NCI-H2227 (cell line): Measurements from ENCODE around the gene CCDC13.

Experiments
- DNase-seq: peaks from one replicate; lab custom pipeline; 2025; ENCODE audit not compliant: unreplicated experiment; lab: John Stamatoyannopoulos, UW

CCDC13 gene

GRCh38 chr3:42755681-42756578, 17.1 kb downstream of the CCDC13 start:
- DNase-seq: peak; percentile 27

- no peak for DNase-seq
Measured at GRCh38 chr3:42753757-42754156, 19.3 kb downstream of the CCDC13 start.

DNA sequence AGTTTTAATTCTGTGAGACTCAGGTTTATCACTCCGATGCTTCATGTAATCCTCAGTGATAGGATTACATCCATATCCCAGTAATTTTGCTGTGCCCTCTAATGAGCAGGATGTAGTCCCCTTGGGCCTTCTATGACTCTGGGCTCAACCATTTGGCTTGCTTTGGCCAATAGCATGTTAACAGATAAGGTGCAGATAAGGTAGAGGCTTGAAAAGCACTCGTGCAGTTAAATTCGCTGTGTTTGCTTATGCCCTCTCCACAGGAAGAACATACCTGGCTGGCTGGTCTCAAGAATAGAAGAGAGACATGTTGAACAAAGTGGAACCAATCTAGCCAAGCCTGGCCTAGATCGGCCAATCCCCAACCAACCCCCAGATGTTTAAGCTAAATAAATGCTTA, 20.1 kb downstream of the CCDC13 start:
- no peak for DNase-seq

GRCh38 chr3:42752441-42752840, 20.6 kb downstream of the CCDC13 start:
- DNase-seq: no peak

GRCh38 chr3:42751609-42752008, 21.4 kb downstream of the CCDC13 start:
- no peak for DNase-seq

- DNase-seq: no peak
Measured at GRCh38 chr3:42750834-42751233, 22.2 kb downstream of the CCDC13 start.

DNA sequence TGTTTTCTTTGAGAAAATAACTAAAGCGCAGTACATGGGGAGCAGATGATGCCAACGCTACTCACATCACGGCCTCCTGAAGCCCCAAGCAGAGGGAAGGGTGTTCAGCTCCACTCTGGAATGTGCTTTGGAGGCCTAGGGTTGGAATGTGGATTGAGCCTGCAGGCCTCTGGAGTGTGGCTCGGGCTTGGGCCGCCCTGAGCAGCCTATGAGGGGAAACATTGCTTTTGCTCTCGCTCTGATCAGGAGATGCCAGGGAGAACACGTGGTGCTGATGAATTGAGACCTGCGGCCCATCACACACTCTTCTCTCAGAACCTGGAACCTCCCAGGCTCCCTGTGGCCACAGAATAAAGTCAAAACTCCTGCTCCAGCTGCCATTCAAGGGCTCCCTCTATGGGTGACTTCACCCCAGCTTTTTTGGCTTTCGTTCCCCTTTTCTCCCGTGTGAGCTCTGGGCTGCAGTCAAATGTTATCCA, 23.3 kb downstream of the CCDC13 start:
- no peak for DNase-seq

GRCh38 chr3:42749025-42749752, 23.9 kb downstream of the CCDC13 start:
- no peak for DNase-seq

DNA sequence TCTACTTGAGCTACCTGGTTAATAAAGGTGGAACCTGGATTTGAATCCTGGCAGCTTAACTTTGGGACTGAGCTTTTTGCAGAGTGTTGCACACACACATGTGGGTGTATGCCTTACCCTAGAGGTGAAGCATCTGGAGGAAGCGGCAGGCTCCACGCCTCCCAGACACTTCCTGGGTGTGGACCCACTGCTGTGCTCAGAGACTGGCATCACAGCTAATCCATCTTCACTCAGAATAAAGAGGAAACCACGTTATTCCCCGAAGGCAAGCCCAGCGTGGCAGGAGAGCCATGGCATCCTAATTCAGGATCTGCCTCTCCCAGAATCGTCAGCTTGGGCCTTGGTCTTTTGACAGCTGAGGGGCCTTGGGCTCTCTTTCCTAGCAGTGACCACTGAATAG, 25.5 kb downstream of the CCDC13 start:
- no peak for DNase-seq

- no peak for DNase-seq
Measured at GRCh38 chr3:42746455-42747450, 26.3 kb downstream of the CCDC13 start.

DNA sequence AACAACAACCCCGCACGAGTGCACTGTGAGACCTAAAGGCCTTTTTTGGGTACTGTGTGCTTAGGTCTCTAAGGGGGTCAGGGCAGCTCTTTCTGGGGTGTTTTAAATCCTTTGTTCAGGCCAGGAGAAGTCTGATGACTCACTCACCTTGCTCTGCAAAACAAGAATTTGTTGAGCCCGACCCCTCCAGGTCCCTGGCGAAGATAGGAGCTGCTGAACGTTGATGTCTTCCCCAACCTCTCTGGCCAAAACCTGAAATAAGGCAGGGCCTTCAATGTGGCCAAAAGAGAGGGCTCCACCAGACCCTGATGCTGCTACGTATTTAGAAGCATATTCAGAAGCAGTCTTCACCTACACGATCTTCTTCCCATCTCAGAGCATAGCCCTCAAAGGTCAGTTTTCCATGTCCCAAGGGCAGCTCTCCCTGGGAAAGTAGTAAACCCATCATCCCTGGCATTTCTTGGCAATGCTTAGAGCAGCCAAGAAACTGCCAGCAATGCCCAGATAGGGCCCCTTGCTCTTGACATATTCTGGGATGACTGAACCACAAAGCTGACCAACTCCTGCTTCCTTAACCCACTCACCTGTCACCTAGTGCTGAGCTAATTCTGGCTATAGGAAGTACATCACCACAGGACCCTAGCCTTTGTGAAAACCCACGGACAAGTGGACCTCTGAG, 27.1 kb downstream of the CCDC13 start:
- no peak for DNase-seq

GRCh38 chr3:42745291-42745745, 27.7 kb downstream of the CCDC13 start:
- no peak for DNase-seq

DNA sequence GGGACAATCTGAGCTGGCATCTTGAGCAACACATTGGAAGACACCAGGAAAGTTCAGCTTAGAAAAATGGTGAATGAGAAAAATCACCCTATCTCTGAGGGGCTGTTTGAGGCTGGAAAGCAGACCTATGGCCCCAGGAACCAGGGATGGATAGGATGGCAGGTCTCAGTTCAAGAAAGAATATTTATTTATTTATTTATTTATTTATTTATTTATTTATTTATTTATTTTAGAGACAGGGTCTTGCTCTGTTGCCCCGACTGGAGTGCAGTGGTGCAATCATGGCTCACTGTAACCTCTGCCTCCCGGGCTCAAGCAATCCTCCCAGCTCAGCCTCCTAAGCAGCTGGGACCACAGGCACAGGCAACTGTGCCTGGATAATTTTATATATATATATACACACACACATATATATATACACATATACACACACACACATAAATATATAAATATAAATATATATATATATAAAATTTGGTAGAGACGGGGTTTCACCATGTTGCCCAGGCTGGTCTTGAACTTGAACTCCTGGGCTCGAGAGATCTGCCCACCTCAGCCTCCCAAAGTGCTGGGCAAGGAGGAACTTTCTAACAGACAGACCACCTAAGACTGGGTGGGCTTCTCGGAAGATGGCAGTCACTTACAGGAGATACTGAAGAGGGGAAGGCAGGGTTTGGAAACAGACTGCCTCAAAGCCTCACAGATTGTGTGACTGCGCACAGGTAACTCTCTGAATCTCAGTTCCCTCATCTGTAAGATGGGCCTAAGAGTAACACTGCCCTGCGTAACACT, 29.7 kb downstream of the CCDC13 start:
- no peak for DNase-seq

DNA sequence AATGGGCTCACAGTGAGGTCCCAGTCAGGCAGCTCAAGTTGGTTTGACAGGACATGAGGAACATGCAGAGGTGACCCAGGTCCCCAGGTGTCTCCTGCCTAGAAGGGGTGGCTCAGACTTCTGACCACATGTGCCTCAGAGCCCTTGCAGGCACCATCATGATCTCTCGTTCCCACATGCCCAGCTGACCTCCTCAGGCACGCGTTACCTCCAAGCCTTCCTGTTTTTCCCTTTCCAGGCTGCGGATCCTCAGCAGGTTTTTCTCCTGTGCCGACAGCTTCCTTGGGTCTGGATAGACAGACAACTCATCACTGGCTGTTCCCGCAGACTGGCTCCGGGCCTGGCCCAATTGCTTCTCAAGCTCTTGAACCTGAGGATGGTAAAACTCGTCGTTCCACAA, 30.4 kb downstream of the CCDC13 start:
- no peak for DNase-seq

GRCh38 chr3:42742259-42742658, 30.8 kb downstream of the CCDC13 start:
- no peak for DNase-seq

DNA sequence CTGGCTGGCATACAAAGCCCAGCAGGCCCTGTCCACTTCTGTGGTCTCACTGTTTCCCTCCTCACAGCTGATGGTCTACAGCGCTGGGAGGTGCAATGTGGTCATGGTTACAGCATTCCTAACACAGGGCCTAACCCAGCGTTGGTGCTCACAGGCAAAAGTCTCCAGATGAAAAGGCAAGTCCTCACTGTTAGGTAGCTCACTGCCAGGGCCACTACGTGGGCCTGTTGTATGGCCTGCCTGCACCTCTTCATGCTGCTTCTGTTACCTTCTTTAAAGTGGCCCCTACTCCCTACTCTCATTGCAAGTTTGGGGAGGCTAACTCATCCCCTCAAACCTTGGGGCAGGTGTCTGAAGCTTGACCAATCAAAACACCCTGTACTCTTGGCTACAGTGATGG, 31.3 kb downstream of the CCDC13 start:
- DNase-seq: no peak

GRCh38 chr3:42739401-42740158, 33.5 kb downstream of the CCDC13 start:
- no peak for DNase-seq

DNA sequence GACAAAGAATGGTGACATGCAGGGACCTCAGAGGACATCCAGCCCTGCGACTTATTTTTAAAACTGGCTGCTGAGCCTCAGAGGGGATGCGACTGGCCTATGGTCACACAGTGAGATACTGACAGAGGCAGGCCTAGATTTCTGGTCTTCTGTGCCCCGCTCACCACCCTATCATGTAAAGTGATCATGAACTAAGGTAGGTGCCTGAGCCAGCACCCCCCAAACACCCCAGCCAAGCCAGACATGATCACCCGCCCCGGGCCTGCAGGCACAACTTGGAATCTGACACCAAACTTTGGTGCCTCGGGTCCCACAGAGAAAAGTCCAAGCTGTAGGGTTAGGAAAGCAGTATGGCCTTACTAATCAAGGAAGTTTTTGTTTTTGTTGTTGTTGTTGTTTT, 36.5 kb downstream of the CCDC13 start:
- no peak for DNase-seq

GRCh38 chr3:42736081-42736480, 37.0 kb downstream of the CCDC13 start:
- DNase-seq: no peak
